Measurements from ENCODE around the gene LRRC3C.

The LRRC3C gene

DNA sequence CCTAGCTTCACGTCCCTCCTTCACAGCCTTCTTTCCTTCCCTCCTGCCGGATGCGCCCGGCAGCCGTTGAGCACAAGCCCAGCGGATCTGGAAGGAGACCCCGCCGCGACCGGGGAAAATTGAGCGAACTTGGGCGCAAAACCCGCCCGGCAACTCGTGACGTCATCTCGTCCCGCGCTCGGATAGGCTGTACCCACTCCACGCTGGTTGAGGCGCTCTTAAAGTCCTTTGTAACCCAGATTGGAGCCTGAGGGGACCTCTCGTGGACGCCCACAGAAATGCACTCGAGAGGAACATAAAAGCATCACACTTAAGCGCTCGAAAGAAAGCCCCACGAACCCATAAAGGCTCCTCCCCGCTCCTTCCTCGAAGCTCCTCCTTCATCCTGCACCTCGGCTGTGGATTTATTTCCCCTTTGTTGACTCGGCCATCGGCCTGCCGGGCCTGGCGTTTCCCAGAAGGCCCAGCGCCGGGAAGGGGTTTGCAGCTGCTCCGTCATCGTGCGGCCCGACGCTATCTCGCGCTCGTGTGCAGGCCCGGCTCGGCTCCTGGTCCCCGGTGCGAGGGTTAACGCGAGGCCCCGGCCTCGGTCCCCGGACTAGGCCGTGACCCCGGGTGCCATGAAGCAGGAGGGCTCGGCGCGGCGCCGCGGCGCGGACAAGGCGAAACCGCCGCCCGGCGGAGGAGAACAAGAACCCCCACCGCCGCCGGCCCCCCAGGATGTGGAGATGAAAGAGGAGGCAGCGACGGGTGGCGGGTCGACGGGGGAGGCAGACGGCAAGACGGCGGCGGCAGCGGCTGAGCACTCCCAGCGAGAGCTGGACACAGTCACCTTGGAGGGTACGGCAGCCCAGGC is 53.0 kb downstream of the LRRC3C start, which contains the start of gene PSMD3:
TSS of gene PSMD3 (plus strand) at position 457 of the 856 bp plus-strand sequence. CDS start at position 621, 164 bp downstream.
- DNase-seq, result peak; percentile 99

GRCh38 chr17:39981207-39981741 is 53.7 kb downstream of the LRRC3C start:
- no peak for DNase-seq

- no peak for DNase-seq
These were observed 54.3 kb downstream of the LRRC3C start for GRCh38 chr17:39981766-39982375.

DNA sequence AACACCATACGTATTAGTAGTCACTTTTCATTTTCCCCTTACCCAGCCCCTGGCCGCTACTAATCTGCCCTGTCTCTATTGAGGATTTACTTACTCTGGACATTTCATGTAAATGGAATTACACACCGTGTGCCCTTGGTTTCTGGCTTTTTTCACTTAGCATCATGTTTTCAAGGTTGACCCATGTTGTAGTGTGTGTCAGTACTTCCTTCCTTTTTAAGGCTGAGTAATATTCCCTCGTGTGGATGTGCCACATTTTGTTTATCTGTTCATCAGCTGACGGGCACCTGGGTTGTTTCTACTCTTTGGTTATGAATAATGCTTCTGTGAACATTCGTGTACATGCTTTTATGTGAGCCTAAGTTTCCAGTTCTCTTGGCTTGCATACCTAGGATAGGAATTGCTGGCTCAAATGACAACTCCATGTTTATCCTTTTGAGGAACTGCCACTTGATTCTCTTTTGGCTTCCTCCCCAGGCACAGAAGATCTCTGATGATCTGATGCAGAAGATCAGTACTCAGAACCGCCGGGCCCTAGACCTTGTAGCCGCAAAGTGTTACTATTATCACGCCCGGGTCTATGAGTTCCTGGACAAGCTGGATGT is 60.8 kb downstream of the LRRC3C start:
- no peak for DNase-seq

DNA sequence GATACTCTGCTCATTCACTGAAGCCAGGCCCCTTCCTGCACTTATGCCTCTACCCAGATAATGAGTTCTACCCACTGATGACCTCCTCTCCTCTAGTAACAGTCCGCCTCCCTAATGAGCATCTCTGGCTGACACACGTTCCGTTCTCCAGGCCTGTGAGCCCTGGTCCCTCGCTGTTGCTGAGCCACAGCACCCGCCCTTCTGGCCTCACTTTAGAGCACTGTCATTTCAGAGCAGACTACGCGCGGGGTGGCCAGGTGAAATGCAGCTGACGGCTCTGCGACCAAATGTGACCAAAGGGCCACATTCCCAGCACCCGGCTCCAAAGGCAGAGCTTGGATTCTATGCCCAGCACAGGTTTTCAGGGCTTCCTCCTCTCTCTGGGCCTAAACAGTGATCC is 66.9 kb downstream of the LRRC3C start:
- no peak for DNase-seq

All from NCI-H345 (cell line).